Omental fat pad (tissue), 4 donors: Measurements from ENCODE around the gene SETD7. TPM values are rescaled to one million over a fixed set of nuclear protein-coding genes. Genes with fewer than 3 reads are reported as not detected.

Experiments
- ATAC-seq: fragments of 150-250 bp; one replicate; pipeline ENCODE4 v1.9.1; 2016; ENCODE audit warnings: mild to moderate bottlenecking, moderate library complexity; ENCODE audit not compliant: low FRiP score
- DNase-seq: peaks from one replicate; pipeline ENCODE4 v3.0.0-alpha.2; 2019; ENCODE audit warnings: low spot score
- CTCF ChIP-seq, 3 donors: fragments of 450-650 bp; IDR thresholded peaks; one replicate each; pipeline ENCODE4 v1.5.1; 2016 to 2017; ENCODE audit warnings: antibody characterized with exemption in 3 of 3, mild to moderate bottlenecking in 3 of 3, moderate library complexity in 2 of 3
- total RNA-seq, 4 donors: library from RNA; depleted of rRNA; stranded (reverse); fragments of >200 nt; gene quantifications; one replicate each; pipeline ENCODE4 v1.1.0, GENCODE V29; 2016

The SETD7 gene
- total RNA-seq, 4 donors from 2014 or later = 71.7 to 92.7 (median 82.2) TPM

GRCh38 chr4:139526928-139527327, 29.1 kb downstream of the SETD7 start:
- DNase-seq (no peak), ATAC-seq (no peak)
- no peak for TF ChIP-seq CTCF (IDR thresholded peaks at IDR 0.05)

- no peak for DNase-seq
- ATAC-seq = no peak
- no peak for TF ChIP-seq CTCF (IDR thresholded peaks at IDR 0.05)
Measured at GRCh38 chr4:139525414-139525813, 30.6 kb downstream of the SETD7 start.

- DNase-seq (no peak), ATAC-seq (no peak)
- no peak for TF ChIP-seq CTCF (IDR thresholded peaks at IDR 0.05)
Measured at GRCh38 chr4:139524062-139524631, 31.9 kb downstream of the SETD7 start.

GRCh38 chr4:139523076-139523475, 32.9 kb downstream of the SETD7 start:
- ATAC-seq (no peak), DNase-seq (no peak)

GRCh38 chr4:139522457-139522856, 33.6 kb downstream of the SETD7 start:
- TF ChIP-seq CTCF (IDR thresholded peaks at IDR 0.05) = no peak
- ATAC-seq (no peak), DNase-seq (no peak)

More at GRCh38 chr4:139523076-139523475, 32.9 kb downstream of the SETD7 start:
- no peak for TF ChIP-seq CTCF (IDR thresholded peaks at IDR 0.05)

- DNase-seq = no peak
- ATAC-seq = no peak
- no peak for TF ChIP-seq CTCF (IDR thresholded peaks at IDR 0.05)
Measured at GRCh38 chr4:139521754-139522401, 34.1 kb downstream of the SETD7 start.

- ATAC-seq = no peak
- no peak for DNase-seq
- no peak for TF ChIP-seq CTCF (IDR thresholded peaks at IDR 0.05)
Measured at GRCh38 chr4:139515531-139515958, 40.5 kb downstream of the SETD7 start.
